Panc1 (cell line): ENCODE measurements around the gene OR4D2. TPM values are rescaled to one million over a fixed set of nuclear protein-coding genes. Genes with fewer than 3 reads are reported as not detected.

Source experiments
- ATAC-seq: fragments of 200-7000 bp; cut with Tn5 transposase; 2 replicates; pipeline ENCODE4 v1.9.1; 2020; ENCODE audit warnings: mild to moderate bottlenecking, moderate library complexity
- BruUV-seq: library from RNA; stranded (reverse); fragments of 400-500 nt; replicated peaks from 2 replicates; lab custom pipeline; 2021; lab: Mats Ljungman, UMichigan
- CTCF ChIA-PET: fragments of 300-600 bp; sonication (Branson Sonifier 250); formaldehyde crosslinking; loops from one replicate; lab custom pipeline; 2022; ENCODE audit warnings: antibody characterized with exemption; lab: Charles Lee
- POLR2A ChIA-PET: fragments of 300-600 bp; sonication (Branson Sonifier 250); formaldehyde crosslinking; loops from one replicate; lab custom pipeline; 2022; ENCODE audit warnings: antibody characterized with exemption; lab: Charles Lee
- DNase-seq: peaks from one replicate; pipeline ENCODE4 v3.0.0-alpha.2; 2010; ENCODE audit warnings: low read depth, low spot score
- H3K27ac ChIP-seq: 2 replicates; pipeline ENCODE4 v1.5.1; 2011; ENCODE audit warnings: mild to moderate bottlenecking, low read length, inconsistent platforms
- H3K27me3 ChIP-seq: fragments of 200-500 bp; sonication (Bioruptor generic); 2 replicates; pipeline ENCODE4 v1.6.0; 2014; ENCODE audit warnings: low read length, inconsistent platforms; ENCODE audit not compliant: control insufficient read depth, insufficient read depth
- H3K36me3 ChIP-seq: fragments of 200-500 bp; sonication (Bioruptor generic); 2 replicates; pipeline ENCODE4 v1.5.1; 2014; ENCODE audit warnings: inconsistent platforms, mild to moderate bottlenecking, low read length, moderate library complexity; ENCODE audit not compliant: control insufficient read depth, insufficient read depth
- H3K4me1 ChIP-seq: 2 replicates; pipeline ENCODE4 v1.5.1; 2011; ENCODE audit warnings: inconsistent platforms, mild to moderate bottlenecking, low read length, moderate library complexity; ENCODE audit not compliant: control insufficient read depth, insufficient read depth
- H3K4me3 ChIP-seq, 2 experiments: 2 replicates each; pipeline ENCODE4 v1.5.1; 2011 to 2012; ENCODE audit warnings: low read depth in 2 of 2, low read length in 2 of 2, mild to moderate bottlenecking in 2 of 2, inconsistent platforms in 1 of 2, moderate library complexity in 1 of 2
- H3K9me3 ChIP-seq: fragments of 200-500 bp; sonication (Bioruptor generic); 2 replicates; pipeline ENCODE4 v1.5.1; 2014; ENCODE audit warnings: low read depth, mild to moderate bottlenecking, inconsistent platforms, low read length, moderate library complexity; ENCODE audit not compliant: control insufficient read depth, insufficient read depth
- POLR2AphosphoS5 ChIP-seq: IDR thresholded peaks from 2 replicates; pipeline ENCODE4 v1.6.1; 2012; ENCODE audit warnings: mild to moderate bottlenecking, low read depth, low read length, moderate library complexity
- SIN3A ChIP-seq: IDR thresholded peaks from 2 replicates; pipeline ENCODE4 v1.6.1; 2012; ENCODE audit warnings: low read depth, mild to moderate bottlenecking, low read length, moderate library complexity, borderline replicate concordance; ENCODE audit not compliant: insufficient read depth
- TCF7L2 ChIP-seq: IDR thresholded peaks from 2 replicates; pipeline ENCODE4 v1.6.1; 2011; ENCODE audit warnings: mild to moderate bottlenecking, low read depth, low read length, inconsistent platforms
- in situ Hi-C: cut with HindIII; loops from 2 replicates; pipeline ENCODE4 v1.10.0; 2016; ENCODE audit warnings: low sequenced_read_pairs, low pct_unique_long_range_greater_than_20kb
- intact Hi-C: fragments of 100-400 bp; cut with micrococcal nuclease; formaldehyde crosslinking; loops from one replicate; pipeline ENCODE4 v1.10.0; 2022; ENCODE audit not compliant: unreplicated experiment
- total RNA-seq: library from RNA; stranded (reverse); gene quantifications from one replicate; pipeline ENCODE4 v1.2.1, GENCODE V29; 2021; ENCODE audit not compliant: unreplicated experiment
- TF ChIP-seq, protein P1 (sequence below), 2 experiments: IDR thresholded peaks; 2 replicates each; pipeline ENCODE4 v1.6.1; 2011 to 2012; ENCODE audit warnings: low read depth in 2 of 2, control low read depth in 1 of 2, low read length in 1 of 2, mild to moderate bottlenecking in 1 of 2, moderate library complexity in 1 of 2; ENCODE audit not compliant: insufficient read depth in 1 of 2

The OR4D2 gene
- total RNA-seq, 1 experiment from 2014 or later = not detected

DNA sequence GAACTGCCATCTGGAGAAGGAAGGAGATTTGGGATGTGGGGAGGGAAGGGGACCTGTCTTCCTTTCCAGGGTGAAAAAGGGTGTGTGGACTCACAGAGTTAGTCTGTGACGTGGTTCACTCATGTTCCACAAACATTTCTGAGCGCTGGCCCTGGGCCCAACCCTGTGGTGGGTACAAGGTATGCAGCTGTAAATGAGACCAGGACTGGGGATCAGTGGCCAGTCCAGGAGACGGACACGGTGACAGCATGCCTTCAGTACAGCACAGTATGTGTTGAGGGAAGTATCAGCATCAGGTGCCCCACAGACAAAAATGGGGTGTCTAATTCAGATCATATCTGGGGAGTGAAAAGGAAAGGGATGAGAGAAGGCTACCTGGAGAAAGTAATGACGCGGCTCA, 20.3 kb downstream of the OR4D2 start:
- TF ChIP-seq, protein P1, sequence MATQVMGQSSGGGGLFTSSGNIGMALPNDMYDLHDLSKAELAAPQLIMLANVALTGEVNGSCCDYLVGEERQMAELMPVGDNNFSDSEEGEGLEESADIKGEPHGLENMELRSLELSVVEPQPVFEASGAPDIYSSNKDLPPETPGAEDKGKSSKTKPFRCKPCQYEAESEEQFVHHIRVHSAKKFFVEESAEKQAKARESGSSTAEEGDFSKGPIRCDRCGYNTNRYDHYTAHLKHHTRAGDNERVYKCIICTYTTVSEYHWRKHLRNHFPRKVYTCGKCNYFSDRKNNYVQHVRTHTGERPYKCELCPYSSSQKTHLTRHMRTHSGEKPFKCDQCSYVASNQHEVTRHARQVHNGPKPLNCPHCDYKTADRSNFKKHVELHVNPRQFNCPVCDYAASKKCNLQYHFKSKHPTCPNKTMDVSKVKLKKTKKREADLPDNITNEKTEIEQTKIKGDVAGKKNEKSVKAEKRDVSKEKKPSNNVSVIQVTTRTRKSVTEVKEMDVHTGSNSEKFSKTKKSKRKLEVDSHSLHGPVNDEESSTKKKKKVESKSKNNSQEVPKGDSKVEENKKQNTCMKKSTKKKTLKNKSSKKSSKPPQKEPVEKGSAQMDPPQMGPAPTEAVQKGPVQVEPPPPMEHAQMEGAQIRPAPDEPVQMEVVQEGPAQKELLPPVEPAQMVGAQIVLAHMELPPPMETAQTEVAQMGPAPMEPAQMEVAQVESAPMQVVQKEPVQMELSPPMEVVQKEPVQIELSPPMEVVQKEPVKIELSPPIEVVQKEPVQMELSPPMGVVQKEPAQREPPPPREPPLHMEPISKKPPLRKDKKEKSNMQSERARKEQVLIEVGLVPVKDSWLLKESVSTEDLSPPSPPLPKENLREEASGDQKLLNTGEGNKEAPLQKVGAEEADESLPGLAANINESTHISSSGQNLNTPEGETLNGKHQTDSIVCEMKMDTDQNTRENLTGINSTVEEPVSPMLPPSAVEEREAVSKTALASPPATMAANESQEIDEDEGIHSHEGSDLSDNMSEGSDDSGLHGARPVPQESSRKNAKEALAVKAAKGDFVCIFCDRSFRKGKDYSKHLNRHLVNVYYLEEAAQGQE (IDR thresholded peaks at IDR 0.05; ENCODE audit: insufficient read depth in 1 of 2, low read depth in 2 of 2, low read length in 1 of 2) = no peak
- ATAC-seq (no peak), DNase-seq (no peak)
- no peaks in the 10 kb centered on the region for H3K9me3 ChIP-seq
- H3K4me1 ChIP-seq = peaks cover 5% of the 10 kb centered on the region; the same call in 1 of the 2 replicates
- H3K36me3 ChIP-seq = no peaks in the 10 kb centered on the region
- intact Hi-C loops = no loop called here
- H3K4me3 ChIP-seq = no peak overlapping the region
- H3K27ac ChIP-seq = no peak overlapping the region
- CTCF ChIA-PET = no interaction called here
- BruUV-seq = no TSS peak
- POLR2A ChIA-PET = no interaction called here
- H3K27me3 ChIP-seq = no peaks in the 10 kb centered on the region; the same call in 1 of the 2 replicates
- in situ Hi-C loops = no loop called here

DNA sequence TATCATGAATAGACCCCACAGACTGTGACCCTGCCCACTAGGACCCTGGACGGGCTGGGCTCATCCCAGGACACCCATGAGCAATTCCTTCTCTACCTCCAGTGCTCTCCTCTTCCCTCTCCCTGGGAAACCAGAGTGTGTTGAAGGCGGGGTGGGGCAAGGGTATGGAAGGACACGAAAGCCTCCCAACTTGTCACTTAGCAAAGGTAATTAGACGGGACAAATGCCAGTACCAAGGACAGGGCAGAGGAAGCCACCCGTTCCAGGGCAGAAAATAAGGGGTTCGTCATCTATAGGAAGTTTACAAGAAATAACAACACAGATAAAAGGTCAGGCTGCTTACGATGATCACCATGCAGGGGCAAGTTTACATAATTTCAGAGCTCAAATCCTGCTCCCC, 20.9 kb downstream of the OR4D2 start:
- Histone ChIP-seq H3K4me1 (peaks cover 5% of the 10 kb centered on the region; the same call in 1 of the 2 replicates), H3K27me3 (no peaks in the 10 kb centered on the region; the same call in 1 of the 2 replicates), H3K4me3 (no peak overlapping the region), H3K36me3 (no peaks in the 10 kb centered on the region), H3K9me3 (no peaks in the 10 kb centered on the region), H3K27ac (no peak overlapping the region)
- POLR2A ChIA-PET = no interaction called here
- intact Hi-C loops (no loop called here), in situ Hi-C loops (no loop called here)
- BruUV-seq = no TSS peak
- CTCF ChIA-PET = no interaction called here
- DNase-seq (no peak), ATAC-seq (no peak)
- TF ChIP-seq TCF7L2 (no peak), POLR2AphosphoS5 (no peak), SIN3A (no peak)
- TF ChIP-seq, protein P1 (IDR thresholded peaks at IDR 0.05; ENCODE audit: insufficient read depth in 1 of 2, low read depth in 2 of 2, low read length in 1 of 2) = peak in 1 of 2 experiments; percentile 48; a peak in 1 of 4 replicates
